Fibroblast of skin of scalp (primary cell): Measurements from ENCODE around the gene PYGB. TPM values are rescaled to one million over a fixed set of nuclear protein-coding genes. Genes with fewer than 3 reads are reported as not detected.
A peak's percentile ranks its signal among the peaks of the same experiment; 100 is the strongest.

Source experiments
- DNase-seq: peaks from one replicate; pipeline ENCODE4 v3.0.0-alpha.2; 2013
- polyA plus RNA-seq, 2 experiments: library from polyadenylated mRNA; unstranded; fragments of 120-200 nt; gene quantifications; one replicate each; pipeline ENCODE4 v1.2.1, GENCODE V29; 2013; ENCODE audit not compliant: insufficient read length in 2 of 2

Gene PYGB
- 143 TPM for polyA plus RNA-seq (2013, experiment 1 of 2; ENCODE audit: insufficient read length)
- polyA plus RNA-seq (2013, experiment 2 of 2; ENCODE audit: insufficient read length) = 137 TPM

DNA sequence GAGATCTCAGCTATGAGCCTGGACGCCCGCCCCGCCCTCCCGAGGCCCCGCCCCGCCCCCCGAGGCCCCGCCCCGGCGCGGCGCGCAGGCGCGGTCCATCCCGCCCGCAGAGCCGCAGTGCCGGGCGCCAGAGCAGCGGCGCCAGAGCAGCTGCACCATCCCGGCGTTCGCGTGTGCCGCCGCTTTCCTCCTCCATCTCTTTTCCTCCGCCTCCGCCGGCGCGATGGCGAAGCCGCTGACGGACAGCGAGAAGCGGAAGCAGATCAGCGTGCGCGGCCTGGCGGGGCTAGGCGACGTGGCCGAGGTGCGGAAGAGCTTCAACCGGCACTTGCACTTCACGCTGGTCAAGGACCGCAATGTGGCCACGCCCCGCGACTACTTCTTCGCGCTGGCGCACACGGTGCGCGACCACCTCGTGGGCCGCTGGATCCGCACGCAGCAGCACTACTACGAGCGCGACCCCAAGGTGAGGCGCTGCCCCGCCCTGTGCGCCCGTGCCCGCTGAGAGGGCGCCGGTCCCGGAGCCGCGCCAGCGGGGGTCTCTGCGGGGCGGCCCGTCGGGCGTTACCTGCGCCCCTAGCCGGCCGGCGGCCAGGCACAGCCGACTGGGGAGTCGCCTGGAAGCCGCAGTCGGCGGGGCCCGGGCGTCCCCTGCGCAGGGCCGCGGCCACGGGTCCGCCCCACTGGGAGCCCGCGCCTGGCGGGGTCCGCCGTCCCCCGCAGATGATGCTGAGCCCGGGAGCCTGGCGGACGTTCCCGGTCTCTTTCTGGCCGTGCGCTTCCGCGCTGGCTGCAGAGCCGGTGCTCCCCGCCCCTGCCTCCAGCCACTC, at the start of gene PYGB:
Gene PYGB, plus strand, starts transcription at position 130 of the 830 bp plus-strand sequence. Its CDS starts 94 bp downstream, at position 224.
- peak; percentile 86 for DNase-seq

DNA sequence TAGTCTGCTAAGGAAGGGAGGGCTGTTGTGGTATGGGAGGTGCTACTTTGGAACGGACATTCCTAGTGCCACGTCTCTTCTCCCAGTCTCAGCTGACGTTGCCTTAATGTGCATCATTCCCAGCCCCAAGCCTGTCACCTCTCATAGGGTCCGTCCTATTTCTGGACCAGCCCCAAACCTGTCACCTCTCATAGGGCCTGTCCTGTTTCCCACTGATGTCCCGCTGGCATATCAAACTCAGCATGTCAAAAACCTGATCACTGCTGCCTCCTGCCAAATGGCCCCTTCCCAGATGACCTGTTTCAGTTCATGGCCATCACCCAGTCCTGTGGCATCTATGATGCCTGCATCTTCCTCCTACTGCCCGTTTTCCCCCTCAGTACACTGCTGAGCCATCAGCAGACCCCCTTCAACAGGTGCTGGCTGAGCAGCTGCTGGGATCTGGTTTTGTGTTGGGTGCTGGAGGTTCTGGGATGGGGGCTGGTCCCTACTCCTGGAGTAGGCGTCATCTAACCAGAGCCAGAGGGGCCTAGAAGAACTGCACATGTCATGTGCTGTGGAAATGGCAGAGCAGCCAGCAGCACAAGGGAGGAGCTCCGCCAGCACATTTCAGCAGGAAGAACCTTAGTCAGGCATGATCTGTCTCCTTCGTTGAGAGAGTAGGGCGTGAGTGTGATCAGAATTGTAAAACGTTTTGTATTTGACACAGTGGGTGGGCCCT, 49.1 kb upstream of the PYGB start:
- no peak for DNase-seq

DNA sequence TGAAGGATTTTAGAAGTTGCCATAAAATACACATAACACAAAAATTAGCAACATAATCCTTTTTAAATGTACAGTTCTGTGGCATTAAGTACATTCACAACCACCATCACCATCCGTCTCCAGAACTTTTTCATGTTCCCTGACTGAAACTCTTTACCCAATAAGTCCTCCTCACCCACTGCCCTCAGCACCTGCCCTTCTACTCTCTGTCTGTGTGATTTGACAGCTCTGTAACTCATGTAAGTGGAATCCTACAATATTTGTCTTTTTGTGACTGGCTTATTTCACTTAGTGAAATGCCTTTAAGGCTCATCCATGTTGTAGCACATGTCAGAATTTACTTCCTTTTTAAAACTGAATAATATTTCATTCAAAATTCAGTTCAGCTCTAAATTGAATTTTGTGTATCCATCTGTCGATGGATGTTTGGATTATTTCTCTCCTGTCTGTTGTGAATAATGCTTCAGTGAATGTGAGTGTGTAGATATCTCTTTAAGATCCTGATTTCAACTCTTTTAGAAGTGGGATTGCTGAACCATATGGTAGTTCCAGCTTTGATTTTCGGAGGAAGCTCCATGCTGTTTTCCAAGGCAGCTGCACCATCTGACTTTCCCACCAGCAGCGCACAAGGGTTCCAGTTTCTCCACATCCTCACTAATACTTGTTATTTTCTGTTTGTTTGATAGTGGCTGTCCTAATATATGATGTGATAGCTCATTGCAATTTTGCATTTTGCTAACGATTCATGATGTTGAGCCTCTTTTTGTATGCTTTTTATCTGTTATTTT, 48.2 kb upstream of the PYGB start:
- no peak for DNase-seq

DNA sequence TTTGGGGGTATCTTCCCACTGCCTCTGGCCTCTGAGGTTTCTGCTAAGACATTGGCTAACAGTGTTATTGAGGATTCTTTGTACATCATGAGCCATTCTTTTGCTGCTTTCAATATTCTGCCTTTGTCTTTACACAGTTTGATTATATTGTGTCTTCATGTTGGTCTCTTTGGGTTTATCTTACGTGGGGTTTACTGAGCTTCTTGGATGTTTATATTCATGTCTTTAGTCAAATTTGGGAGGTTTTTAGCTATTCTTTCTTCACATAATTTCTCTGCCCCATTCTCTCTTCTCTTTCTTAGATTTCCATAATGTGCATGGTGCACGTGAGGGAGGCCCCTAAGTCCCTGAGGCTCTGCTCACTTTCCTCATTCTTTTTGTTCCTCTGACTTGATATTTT, 44.8 kb upstream of the PYGB start:
- no peak for DNase-seq

DNA sequence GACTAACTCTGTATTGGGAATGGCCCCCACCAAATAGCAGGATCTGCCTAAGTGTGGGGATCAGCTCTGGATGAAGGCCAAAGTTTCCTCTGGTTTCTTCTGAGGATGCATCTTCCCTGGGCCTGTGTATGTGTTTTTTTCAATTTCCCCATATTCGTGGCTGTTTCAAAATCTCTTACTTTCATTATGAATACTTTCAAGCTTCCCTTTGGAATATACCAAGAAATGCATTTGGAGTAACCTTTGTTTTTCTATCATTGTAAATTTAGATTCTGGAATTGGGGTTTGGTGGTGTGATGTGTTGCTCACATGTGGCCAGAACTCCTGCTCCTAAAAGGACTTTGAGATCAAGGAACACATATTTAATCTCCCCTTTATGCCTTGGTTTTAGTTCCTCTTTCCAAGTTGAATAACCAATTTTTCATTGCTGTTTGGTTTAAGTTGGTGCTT, 44.0 kb upstream of the PYGB start:
- no peak for DNase-seq

DNA sequence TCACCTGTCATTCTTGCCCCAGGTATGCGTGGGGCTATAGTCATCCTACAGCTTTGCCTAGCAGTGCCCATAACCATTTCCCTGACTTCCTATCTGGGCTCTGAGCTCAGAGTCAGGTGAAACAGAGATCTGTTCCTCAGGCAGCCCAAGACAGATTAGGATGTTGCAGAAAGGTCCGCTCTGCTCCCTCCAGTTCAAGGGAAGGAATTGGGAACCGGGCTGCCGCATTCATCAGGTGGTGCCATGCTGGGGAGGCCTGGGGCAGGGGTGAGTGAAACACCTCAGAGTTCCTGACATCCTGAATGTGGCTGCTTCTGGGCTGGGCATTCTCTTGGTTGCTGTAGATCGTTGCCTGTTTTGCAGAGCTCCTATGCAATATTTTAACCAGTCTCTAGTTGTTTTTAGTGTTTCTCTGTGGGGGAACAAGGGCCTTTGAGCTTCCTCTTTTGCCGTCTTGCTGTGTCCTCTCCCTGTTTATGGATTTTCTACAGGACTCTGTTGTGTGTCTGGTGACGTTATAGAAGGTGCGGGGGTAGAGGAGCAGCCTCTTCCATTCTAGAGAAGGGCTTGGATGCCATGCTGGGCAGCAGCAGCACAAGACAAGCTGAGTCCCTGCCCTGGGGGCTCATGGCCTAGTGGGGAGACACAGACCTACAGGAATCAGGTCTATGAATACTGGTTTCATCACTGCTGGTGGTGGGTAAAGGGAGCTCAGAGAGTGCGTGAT, 43.2 kb upstream of the PYGB start:
- no peak for DNase-seq

DNA sequence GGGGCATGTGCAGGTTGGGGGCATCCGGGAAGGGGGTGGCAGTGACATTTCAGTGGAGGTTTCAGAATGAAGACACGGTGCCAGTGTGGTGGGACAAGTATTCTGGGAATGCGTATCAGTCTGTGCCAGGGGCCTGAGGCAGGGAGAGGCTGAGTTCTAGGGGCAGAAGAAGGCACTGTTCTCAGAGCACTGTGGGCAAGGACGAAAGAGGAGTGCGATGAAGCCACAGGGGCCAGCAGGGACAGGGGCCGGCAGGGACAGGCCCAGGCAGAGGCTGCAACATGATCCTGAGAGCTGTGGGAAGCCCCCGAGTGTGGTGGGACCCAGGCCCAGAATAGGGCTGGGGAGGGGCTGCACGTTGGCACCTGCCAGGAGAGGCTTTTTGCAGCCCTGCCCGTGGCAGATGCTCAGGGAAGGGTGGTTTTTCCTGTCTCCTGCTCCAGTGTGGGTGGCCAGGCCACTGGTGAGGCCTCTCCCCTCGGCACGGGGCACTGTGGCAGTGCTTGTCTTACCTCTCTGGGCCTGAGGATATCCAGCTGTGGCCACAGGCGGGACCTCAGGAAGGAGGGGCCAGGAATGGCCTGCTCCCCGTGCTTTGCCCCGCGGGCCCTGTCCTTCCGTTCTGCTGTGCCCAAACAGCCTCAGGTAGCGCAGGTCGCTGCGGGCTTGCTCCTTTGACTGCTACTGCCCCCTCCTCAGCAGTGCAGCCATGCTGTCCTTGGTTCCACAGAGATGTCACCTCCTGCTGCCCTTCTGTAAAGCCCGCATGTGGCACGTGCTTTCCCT, 42.4 kb upstream of the PYGB start:
- DNase-seq = no peak

DNA sequence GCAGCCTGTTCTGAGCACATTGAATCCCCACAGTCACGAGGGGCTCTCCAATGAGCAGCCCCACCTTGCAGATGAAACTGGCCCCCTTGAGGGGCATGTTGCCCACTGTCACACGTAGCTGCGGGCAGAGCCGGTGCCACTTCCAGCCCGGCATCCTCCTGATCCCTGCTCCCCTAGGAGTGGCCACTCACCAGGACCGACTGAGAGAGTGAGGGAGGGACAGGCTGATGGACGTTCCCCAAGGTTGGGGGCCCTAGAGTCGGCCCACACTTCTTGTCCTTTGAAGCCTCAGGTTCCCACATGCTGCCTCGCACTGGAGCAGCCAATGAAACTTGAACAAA, 41.9 kb upstream of the PYGB start:
- no peak for DNase-seq

DNA sequence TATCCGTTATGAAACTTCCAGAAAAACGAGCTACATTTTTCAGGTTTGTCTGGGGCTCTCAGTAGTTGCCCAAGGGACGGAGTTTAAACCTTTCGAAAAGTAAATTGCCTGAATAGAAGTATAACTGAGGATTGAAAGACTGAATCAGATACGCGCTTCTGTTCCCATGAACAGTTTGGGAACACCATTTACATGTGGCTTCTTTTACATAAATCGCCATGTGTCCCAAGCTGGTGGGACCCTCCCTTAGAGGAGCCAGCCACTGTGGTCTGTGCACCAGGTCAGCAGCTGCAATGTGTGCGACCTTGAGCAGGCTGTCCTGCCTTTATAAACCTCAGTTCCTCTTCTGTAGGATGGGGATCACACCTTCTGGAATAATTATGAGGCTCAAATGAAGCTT, 41.3 kb upstream of the PYGB start:
- DNase-seq = no peak

DNA sequence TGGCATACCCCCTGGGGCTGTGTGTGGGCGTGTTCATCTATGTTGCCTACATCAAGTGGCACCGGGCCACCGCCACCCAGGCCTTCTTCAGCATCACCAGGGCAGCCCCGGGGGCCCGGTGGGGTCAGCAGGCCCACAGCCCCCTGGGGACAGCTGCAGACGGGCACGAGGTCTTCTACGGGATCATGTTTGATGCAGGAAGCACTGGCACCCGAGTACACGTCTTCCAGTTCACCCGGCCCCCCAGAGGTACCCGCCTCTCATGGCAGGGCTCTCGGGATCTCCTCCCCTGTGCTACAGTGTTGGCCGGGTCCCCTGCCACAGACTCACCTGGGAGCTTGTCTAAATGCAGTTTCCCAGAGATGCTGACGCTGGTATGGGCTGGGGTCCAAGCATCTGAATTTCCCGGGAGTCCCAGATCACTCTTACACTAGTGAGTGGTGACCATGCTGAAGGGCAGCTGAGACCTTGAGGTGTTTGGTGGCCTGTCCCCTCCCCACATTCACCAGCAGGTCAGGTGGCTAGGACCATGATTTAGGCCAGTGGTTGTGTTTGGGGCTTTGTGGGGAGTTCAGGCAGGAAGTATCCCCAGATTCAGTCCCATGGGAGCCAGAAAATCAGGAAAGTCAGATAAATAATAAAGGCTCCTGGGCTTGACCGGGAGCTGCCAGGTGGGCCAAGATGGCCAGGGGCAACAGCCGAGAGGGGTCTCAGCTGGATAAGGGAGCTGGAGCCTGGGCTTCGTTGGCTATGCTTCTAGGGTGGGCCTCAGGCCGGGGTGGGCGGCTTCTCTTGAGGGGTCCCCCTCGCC, 40.5 kb upstream of the PYGB start:
- DNase-seq = no peak

DNA sequence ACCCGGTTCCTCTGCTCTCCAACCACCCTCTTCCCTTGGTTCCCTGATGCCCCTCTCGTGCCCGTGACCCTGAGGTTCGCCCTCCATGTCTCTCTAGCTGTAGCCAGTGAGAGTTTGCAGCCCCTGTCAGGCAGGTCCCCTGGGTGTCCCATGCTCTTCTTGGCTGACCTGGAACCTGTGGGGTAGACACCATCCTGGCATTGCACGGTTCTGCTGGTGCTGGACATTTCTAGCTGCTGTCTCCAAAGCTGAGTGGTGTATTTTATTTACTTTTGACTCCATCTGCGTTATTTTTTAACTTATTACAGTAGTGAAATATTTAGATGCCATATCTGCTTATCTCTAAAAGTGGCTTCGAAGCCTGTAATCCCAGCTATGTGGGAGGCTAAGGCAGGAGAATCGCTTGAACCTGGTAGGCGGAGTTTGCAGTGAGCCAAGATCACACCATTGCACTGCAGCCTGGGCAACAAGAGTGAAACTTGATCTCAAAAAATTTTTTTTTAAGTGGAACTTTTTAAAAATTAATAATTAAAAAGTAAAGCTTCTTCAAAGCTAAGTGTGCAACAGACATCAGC, 39.8 kb upstream of the PYGB start:
- DNase-seq = no peak

DNA sequence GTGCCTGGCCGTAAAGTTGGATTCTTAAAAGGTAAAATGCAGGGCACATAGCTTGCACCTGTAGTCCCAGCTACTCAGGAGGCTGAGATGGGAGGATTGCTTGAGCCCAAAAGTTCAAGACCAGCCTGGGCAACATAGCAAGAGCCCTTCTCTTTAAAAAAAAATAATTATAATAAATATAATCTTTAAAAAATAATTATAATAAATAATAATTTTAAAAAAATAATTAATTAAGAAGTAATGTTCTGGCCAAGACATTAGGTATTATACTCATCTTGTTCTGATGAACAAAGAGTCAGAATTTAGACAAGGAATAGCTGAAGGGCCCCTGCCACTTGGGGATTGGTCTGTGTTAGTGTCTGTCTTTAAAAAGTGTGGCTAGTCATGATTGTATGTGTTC, 38.5 kb upstream of the PYGB start:
- no peak for DNase-seq

DNA sequence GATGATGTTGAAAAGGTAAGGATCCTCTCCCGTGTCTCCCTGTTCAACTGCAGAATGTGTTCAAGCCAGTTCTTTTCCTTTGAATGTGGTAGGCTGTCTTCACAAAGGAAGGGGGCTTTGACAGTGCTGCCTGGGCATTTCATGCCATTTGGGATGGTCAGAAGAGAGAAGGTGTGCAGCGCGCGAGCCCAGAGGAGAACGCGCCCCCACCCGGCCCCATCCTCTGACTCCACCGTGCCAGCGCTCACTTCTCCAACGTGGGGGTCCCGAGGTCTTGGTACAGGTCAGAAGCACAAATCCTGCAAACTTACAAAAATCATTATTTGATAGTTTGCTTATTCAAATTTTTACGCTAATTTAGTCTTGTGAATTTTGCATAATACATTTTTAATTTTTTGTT, 38.0 kb upstream of the PYGB start:
- DNase-seq = no peak

DNA sequence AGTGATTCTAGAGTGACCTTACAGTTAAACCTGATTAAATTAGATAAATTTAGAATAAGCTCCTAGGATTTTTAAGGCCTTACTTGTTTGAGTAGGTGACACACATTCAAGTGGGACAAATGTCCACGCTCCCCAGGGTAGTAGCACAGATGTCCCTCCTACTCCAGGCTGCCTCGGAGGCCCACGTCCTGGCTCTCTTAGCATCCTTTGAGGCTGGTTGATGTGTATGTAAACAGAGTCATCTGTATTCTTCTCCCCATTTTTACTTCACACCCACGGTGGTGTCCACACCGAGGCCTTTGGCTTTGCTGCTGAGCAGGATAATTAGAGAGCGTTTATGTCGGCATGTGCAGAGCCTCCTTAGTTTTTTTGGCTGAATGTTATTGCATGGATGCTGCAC, 36.6 kb upstream of the PYGB start:
- DNase-seq = no peak

DNA sequence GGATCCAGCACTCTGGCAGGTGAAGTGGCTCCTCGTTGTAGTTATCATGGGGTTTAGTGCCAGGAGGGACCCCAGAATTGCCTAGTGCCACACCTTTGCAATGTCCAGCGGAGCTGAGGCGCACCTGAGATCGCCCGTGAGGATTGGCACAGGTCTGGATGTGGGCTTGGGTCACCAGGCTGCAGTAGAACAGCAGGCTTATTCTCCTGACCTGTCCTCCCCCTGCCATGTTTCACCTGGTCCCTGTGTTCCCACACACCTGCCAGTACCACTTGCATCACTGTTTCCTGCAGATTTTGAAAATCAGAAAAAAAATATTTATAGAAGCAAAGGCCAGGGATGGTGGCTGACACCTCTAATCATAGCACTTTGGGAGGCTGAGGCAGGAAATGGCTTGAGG, 35.6 kb upstream of the PYGB start:
- DNase-seq = no peak

DNA sequence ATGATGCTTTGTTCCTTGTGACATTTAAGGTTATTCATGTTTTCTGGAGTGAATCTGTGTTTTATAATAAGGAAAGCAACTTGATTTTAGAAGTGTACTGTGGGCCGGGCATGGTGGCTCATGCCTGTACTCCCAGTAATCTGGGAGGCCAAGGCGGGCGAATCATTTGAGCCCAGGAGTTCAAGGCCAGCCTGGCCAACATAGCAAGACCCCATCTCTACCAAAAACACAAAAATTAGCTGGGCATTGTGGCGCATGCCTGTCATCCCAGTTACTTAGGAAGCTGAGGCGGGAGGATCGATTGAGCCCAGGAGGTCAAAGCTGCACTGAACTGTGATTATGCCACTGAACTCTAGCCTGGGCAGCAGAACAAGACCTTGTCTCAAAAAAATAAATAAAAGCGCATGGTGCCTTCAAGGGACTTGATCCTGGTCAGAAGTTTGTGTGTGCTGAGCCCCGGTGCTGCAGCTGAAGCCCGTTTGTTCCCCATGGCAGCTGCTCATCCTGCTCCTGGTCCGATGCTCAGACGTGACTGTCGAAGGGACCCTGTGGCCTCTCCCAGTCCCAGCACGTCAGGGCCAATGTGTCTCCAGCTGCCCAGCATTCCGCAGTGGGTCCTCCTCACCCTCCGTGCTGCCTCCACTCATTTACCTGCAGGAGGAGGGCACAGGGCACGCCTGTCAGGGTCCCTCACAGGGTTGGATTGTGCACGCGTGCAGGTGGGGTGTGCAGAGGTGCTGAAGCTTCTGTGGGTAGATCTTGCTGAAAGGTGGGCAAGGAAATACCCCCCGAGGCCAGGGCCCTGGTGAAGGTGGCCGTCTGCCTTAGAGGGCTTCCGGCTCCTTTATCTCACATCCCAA, 34.1 kb upstream of the PYGB start:
- no peak for DNase-seq

DNA sequence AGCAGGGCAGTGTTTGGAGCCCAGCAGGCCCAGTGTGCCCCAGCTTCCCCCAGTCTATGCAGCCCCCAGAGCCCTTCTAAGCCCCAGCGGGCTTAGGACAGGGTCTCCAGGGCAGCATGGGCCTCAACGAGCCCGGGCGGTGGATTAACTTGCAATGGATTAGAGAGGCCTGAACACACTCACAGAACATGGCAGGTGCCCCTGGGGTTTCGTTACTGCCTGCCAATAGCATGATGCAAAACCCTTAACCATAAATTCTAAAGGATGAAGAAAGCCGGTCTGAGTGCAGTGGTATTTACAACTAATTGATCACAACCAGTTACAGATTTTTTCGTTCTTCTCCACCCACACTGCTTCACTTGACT, 33.5 kb upstream of the PYGB start:
- no peak for DNase-seq

DNA sequence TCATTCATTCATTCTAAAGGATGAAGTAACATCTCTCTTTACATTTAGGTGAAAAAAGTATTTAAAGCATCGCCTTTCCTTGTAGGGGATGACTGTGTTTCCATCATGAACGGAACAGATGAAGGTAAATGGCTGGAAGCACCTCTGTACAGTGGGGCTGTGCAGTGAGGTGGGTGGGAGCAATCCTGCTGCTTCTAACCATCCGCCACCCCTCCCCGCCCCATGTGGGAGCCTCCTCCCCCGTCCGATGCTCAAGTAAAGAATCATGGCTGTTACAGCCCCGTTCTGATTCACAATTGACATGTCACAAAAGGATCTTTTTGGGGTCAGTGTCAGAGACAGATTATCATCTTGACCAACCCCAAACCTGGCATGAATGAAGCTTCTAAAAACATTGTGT, 33.1 kb upstream of the PYGB start:
- DNase-seq = no peak

DNA sequence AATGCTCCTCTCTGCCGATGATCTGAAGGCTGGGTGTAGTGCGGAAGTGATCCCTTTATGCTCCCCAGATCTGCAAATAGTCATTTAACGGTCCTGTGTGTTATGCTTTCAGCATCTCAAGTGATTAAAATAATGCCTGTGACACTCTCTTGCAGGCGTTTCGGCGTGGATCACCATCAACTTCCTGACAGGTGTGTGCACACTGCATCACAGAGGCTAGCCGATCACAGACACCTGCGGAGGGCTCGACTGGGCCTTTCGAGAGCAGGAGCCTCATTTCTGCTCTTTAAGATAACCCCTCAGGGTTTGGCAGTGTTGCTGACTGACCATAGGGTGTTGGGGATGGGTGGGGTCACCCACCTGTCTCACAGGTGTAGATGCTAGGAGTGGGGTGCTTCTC, 32.4 kb upstream of the PYGB start:
- no peak for DNase-seq
